A673 (cell line): ENCODE data around the gene RHOBTB3. TPM values are rescaled to one million over a fixed set of nuclear protein-coding genes. Genes with fewer than 3 reads are reported as not detected.

Experiments
- BruUV-seq: library from RNA; stranded (reverse); fragments of 400-500 nt; replicated peaks from 2 replicates; lab custom pipeline; 2021; lab: Mats Ljungman, UMichigan
- CTCF ChIA-PET: fragments of 300-600 bp; sonication (Branson Sonifier 250); formaldehyde crosslinking; loops from one replicate; lab custom pipeline; 2022; ENCODE audit warnings: antibody characterized with exemption; lab: Charles Lee
- POLR2A ChIA-PET: fragments of 300-600 bp; sonication (Branson Sonifier 250); formaldehyde crosslinking; loops from one replicate; lab custom pipeline; 2022; ENCODE audit warnings: antibody characterized with exemption; ENCODE audit not compliant: low non-redundant PET; lab: Charles Lee
- DNase-seq: peaks from one replicate; pipeline ENCODE4 v3.0.0-alpha.2; 2015; ENCODE audit warnings: low spot score
- H3K27ac ChIP-seq: fragments of 200-600 bp; sonication (generic); 2 replicates; pipeline ENCODE4 v1.5.1; 2016; ENCODE audit warnings: mixed run types, low read depth, mild to moderate bottlenecking, mixed read lengths, antibody characterized with exemption, low read length; ENCODE audit not compliant: poor library complexity, severe bottlenecking
- H3K27me3 ChIP-seq: fragments of 200-600 bp; sonication (generic); replicated peaks from 2 replicates; pipeline ENCODE4 v1.6.1; 2017; ENCODE audit warnings: mixed run types, low read depth, mild to moderate bottlenecking, mixed read lengths, antibody characterized with exemption, low read length; ENCODE audit not compliant: insufficient read depth, poor library complexity
- H3K36me3 ChIP-seq: fragments of 200-600 bp; sonication (generic); 2 replicates; pipeline ENCODE4 v1.6.1; 2016; ENCODE audit warnings: mixed run types, mild to moderate bottlenecking, mixed read lengths, antibody characterized with exemption, low read length; ENCODE audit not compliant: insufficient read depth, poor library complexity, severe bottlenecking
- H3K4me1 ChIP-seq: fragments of 200-600 bp; sonication (generic); 2 replicates; pipeline ENCODE4 v1.6.1; 2017; ENCODE audit warnings: mixed run types, mild to moderate bottlenecking, mixed read lengths, antibody characterized with exemption, low read length; ENCODE audit not compliant: insufficient read depth, poor library complexity, severe bottlenecking
- H3K4me3 ChIP-seq: fragments of 200-600 bp; sonication (generic); 2 replicates; pipeline ENCODE4 v1.5.1; 2016; ENCODE audit warnings: low read depth, mixed run types, mild to moderate bottlenecking, mixed read lengths, low read length; ENCODE audit not compliant: poor library complexity, severe bottlenecking
- H3K9me3 ChIP-seq: fragments of 200-600 bp; sonication (generic); 2 replicates; pipeline ENCODE4 v1.6.1; 2016; ENCODE audit warnings: mixed run types, low read depth, mild to moderate bottlenecking, mixed read lengths, antibody characterized with exemption, low read length; ENCODE audit not compliant: poor library complexity, severe bottlenecking
- EZH2 ChIP-seq: fragments of 200-600 bp; sonication (generic); IDR thresholded peaks from 2 replicates; pipeline ENCODE4 v1.6.1; 2017; ENCODE audit warnings: borderline replicate concordance, low read depth, mild to moderate bottlenecking, mixed read lengths, antibody characterized with exemption, low read length; ENCODE audit not compliant: poor library complexity, severe bottlenecking
- intact Hi-C: fragments of 100-400 bp; cut with micrococcal nuclease; formaldehyde crosslinking; loops from one replicate; pipeline ENCODE4 v1.10.0; 2022; ENCODE audit not compliant: unreplicated experiment
- total RNA-seq: library from RNA; stranded (reverse); gene quantifications from 2 replicates; pipeline ENCODE4 v1.2.3, GENCODE V29; 2021
- TF ChIP-seq, protein P1 (sequence below): fragments of 300-800, 200-600 bp; sonication (generic); conservative IDR thresholded peaks from 2 replicates; pipeline ENCODE4 v1.5.1; 2017; ENCODE audit warnings: low read depth, mild to moderate bottlenecking, antibody characterized with exemption, low read length, moderate library complexity, mixed read lengths

The RHOBTB3 gene
- total RNA-seq, 1 experiment from 2014 or later, result 29.6 TPM

DNA sequence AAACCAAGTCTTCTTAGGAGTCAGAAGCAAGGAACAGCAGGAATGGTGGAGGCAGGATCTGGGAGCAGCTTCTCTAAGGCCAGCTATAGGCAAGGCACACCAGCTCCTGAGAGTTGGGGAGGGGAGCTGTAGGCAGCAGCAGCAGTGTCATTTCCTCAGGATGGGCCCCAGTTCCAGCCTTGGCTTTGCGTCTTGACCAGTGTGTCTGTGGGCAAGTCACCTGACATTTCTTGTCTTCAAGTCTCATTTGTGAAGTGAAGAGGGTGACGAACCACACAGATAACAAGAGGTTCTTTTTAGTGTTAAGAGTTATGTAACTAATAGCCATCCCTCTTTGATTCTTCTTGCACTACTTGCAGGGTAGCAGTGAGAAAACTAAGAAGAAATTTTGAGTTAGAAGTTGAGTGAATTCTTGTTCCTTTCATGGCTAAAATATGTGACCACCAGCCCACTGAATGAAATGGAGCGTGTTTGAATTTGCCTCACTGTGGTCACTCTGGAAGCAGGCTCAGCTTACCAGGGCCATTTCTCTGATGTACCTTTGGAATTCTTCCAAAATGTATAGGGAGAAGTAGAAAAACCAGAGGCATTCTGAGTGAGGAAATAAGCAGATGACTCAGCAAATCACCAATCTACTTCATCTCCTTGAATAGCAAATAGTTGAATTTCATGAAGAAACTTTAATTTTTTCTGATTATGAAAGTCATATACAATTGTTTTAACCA, 42.4 kb downstream of the RHOBTB3 start:
- Histone ChIP-seq H3K4me3 (no peak overlapping the region), H3K4me1 (peaks cover 9% of the 10 kb centered on the region), H3K36me3 (no peaks in the 10 kb centered on the region), H3K9me3 (no peaks in the 10 kb centered on the region), H3K27ac (no peak overlapping the region), H3K27me3 (no peaks in the 10 kb centered on the region)
- BruUV-seq, result no TSS peak
- intact Hi-C loops, result no loop called here
- ChIA-PET POLR2A (no interaction called here), CTCF (no interaction called here)
- no peak for TF ChIP-seq EZH2
- TF ChIP-seq, protein P1, sequence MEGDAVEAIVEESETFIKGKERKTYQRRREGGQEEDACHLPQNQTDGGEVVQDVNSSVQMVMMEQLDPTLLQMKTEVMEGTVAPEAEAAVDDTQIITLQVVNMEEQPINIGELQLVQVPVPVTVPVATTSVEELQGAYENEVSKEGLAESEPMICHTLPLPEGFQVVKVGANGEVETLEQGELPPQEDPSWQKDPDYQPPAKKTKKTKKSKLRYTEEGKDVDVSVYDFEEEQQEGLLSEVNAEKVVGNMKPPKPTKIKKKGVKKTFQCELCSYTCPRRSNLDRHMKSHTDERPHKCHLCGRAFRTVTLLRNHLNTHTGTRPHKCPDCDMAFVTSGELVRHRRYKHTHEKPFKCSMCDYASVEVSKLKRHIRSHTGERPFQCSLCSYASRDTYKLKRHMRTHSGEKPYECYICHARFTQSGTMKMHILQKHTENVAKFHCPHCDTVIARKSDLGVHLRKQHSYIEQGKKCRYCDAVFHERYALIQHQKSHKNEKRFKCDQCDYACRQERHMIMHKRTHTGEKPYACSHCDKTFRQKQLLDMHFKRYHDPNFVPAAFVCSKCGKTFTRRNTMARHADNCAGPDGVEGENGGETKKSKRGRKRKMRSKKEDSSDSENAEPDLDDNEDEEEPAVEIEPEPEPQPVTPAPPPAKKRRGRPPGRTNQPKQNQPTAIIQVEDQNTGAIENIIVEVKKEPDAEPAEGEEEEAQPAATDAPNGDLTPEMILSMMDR, result no peak
- DNase-seq, result peak; percentile 22

DNA sequence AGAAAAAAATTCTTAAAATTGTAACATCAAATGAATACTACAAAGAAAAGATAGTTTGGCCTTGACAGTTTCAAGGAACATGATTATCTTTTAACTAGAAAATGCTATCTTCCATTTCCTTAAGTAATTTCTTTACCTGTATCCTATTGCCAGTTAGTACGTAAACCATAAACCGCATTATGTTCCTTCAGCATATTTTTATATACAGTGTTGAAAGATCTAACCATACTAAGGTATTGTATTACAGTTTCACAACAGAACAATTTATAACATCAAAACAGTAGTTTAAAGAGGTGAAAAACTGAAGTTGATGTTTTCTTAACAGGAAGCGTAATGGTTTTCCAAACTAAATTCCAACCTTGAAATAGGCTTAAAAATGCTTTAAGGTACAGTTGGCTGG, 46.3 kb downstream of the RHOBTB3 start:
- intact Hi-C loops, result no loop called here
- H3K27ac ChIP-seq, result no peak overlapping the region
- no peaks in the 10 kb centered on the region for H3K27me3 ChIP-seq
- CTCF ChIA-PET, result no interaction called here
- no peaks in the 10 kb centered on the region for H3K9me3 ChIP-seq
- no peak for TF ChIP-seq EZH2
- TF ChIP-seq, protein P1, result no peak
- POLR2A ChIA-PET, result no interaction called here
- H3K4me1 ChIP-seq, result peaks cover 9% of the 10 kb centered on the region
- no peaks in the 10 kb centered on the region for H3K36me3 ChIP-seq
- DNase-seq, result no peak
- no TSS peak for BruUV-seq
- H3K4me3 ChIP-seq, result no peak overlapping the region

DNA sequence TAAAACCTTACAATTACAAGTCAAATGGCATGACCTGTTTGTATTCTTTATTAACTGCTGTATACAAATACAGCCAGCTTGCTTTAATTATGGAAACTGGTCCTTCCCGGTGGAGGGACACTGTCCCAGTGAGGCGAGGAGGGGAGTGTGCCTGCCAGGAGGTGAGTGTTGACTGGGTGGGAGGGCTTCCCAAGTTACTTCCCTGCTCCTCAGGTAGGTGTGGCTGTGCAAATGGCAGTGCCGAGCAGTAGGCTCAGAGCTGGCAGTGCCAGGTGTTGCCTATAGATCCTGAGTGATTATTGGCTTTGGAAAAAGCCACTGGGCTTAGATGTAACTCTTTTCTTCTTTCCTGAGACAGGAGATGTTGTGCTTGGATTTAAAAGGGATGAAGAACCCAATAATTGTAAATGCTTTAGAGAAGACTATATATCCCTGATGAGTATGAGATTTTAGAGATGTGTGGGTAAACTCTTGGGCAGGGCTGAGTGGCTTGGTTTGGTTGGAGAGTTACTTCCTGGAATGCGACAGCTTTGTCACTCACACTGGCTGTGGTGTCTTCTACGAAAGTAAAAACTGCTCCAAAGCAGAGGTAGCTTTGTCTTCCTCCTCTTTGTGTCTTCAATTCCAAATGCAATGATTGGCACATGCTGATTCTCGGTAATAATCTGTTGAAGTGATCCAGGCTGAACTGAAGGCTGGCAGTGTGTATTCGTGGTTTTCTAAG, 47.7 kb downstream of the RHOBTB3 start:
- Histone ChIP-seq H3K4me1 (peaks cover 7% of the 10 kb centered on the region), H3K4me3 (no peak overlapping the region), H3K36me3 (no peaks in the 10 kb centered on the region), H3K27me3 (no peaks in the 10 kb centered on the region), H3K27ac (no peak overlapping the region), H3K9me3 (no peaks in the 10 kb centered on the region)
- ChIA-PET CTCF (no interaction called here), POLR2A (no interaction called here)
- no peak for TF ChIP-seq EZH2
- no peak for DNase-seq
- BruUV-seq, result no TSS peak
- intact Hi-C loops, result no loop called here

DNA sequence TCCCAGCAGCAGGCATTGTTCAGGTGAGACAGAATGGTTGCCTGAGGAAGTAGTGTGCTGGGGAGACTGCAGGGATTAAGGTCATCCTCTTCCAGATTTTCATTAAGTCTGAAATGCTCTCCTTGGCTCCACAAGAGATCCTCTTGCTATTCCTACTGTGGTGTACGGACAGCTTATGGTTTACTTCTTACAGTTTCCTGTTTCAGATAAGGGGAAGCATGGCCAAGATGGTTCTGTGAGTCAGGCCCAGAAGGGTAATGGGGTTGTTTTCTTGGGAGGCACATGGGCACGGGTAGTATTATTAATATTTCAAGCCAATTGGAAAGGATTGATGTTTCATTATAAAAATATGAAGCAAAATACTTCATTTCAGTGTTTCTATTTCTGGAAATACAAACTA, 48.5 kb downstream of the RHOBTB3 start:
- intact Hi-C loops, result loop anchor here (5.0 kb wide), 2 partner anchors 137 to 558 kb away; no protein-coding TSS in a partner anchor
- H3K36me3 ChIP-seq, result no peaks in the 10 kb centered on the region
- no TSS peak for BruUV-seq
- no peaks in the 10 kb centered on the region for H3K27me3 ChIP-seq
- H3K9me3 ChIP-seq, result no peaks in the 10 kb centered on the region
- no peak for DNase-seq
- no peaks in the 10 kb centered on the region for H3K4me1 ChIP-seq
- no peak overlapping the region for H3K27ac ChIP-seq
- TF ChIP-seq, protein P1, result no peak
- no peak for TF ChIP-seq EZH2
- H3K4me3 ChIP-seq, result no peak overlapping the region
- CTCF ChIA-PET, result no interaction called here
- POLR2A ChIA-PET, result no interaction called here
